Measurements from ENCODE around the gene GALR2. TPM values are rescaled to one million over a fixed set of nuclear protein-coding genes. Genes with fewer than 3 reads are reported as not detected.
A peak's percentile ranks its signal among the peaks of the same experiment; 100 is the strongest.

GALR2 gene
- total and polyA plus RNA-seq, 9 of the 15 experiments (the other 6 are each of a cell fraction or from before 2014, with no cell fraction given): 0.34 TPM; not detected in 8

GRCh38 chr17:76088041-76088867, 13.7 kb downstream of the GALR2 start:
- no peak overlapping the region for H3K4me3 ChIP-seq
- no peak overlapping the region for H2AFZ ChIP-seq (ENCODE audit: low read depth, low read length)
- FAIRE-seq (no peak), DNase-seq (ENCODE audit: extremely low read depth in 1 of 4, low spot score in 3 of 4) (no peak), ATAC-seq (peak; percentile 45; the same call in 1 of the 3 replicates)
- no peaks in the 10 kb centered on the region for H3K27me3 ChIP-seq (ENCODE audit: control insufficient read depth in 2 of 2, insufficient read depth in 2 of 2, low read length in 2 of 2)
- H3K27ac ChIP-seq (ENCODE audit: extremely low read depth, low read depth, low read length): no peak overlapping the region
- peak overlapping the region in 1 of 2 experiments; percentile 50; a peak in 1 of 4 replicates for H3K9ac ChIP-seq (ENCODE audit: insufficient read depth in 1 of 2, low read depth in 2 of 2, low read length in 2 of 2)
- no peaks in the 10 kb centered on the region for H3K79me2 ChIP-seq (ENCODE audit: control insufficient read depth, insufficient read depth, low read length)
- no peaks in the 10 kb centered on the region for H3K9me1 ChIP-seq (ENCODE audit: control insufficient read depth, insufficient read depth, low read length)
- ChIA-PET POLR2A (interaction anchor here (0.6 to 0.7 kb wide), 4 partner anchors 15 to 422 kb away, joined by 3 to 4 read pairs (median 4); partner anchors contain the start of genes FOXJ1 and SRP68), CTCF (ENCODE audit: low intra/inter-chr PET ratio) (no interaction called here)
- BruUV-seq (replicated peaks): no TSS peak
- H4K20me1 ChIP-seq (replicated peaks; ENCODE audit: control insufficient read depth, insufficient read depth, low read length): 0 out of 2 replicates have a peak, but pooled peaks cover 5% of the 10 kb centered on the region
- intact Hi-C loops (cut with micrococcal nuclease) (no loop called here), in situ Hi-C loops (cut with MboI) (no loop called here)
- peaks cover 0 to 12% of the 10 kb centered on the region in 2 experiments; a peak in 1 of 5 replicates for H3K4me1 ChIP-seq (replicated peaks in 1 of 2; ENCODE audit: control insufficient read depth in 2 of 2, insufficient read depth in 2 of 2, low read length in 2 of 2)
- no peak overlapping the region for H3K4me2 ChIP-seq (ENCODE audit: insufficient read depth, low read length)
- WGBS (ENCODE audit: insufficient coverage, low coverage, missing lambda C conversion rate): 93% methylated on average over 19 of the region's 25 CpGs
- H3K36me3 ChIP-seq (ENCODE audit: control insufficient read depth, insufficient read depth, low read length): peaks cover 84% of the 10 kb centered on the region; the same call in 2 of the 3 replicates
- no peaks in the 10 kb centered on the region for H3K9me3 ChIP-seq (replicated peaks; ENCODE audit: control insufficient read depth, insufficient read depth, low read depth, low read length)
- TF ChIP-seq CSDE1 (IDR thresholded peaks at IDR 0.05) (no peak), DNMT1 (IDR thresholded peaks at IDR 0.05) (no peak), HNRNPL (IDR thresholded peaks at IDR 0.05; ENCODE audit: low read depth, low read length) (no peak), FOXJ3 (CRISPR knock-in tag; IDR thresholded peaks at IDR 0.05) (no peak), ZFX (CRISPR knock-in tag; IDR thresholded peaks at IDR 0.05) (no peak), RBFOX2 (IDR thresholded peaks at IDR 0.05; ENCODE audit: low read depth, low read length) (0 out of 2 replicates have a peak, but pooled peaks have one; percentile 16), CTCF (IDR thresholded peaks at IDR 0.05 in 2 of 3, conservative IDR thresholded peaks at IDR 0.05 in 1 of 3; ENCODE audit: insufficient read depth in 2 of 3, low read depth in 1 of 3, low read length in 3 of 3) (0 out of 6 replicates have a peak, but pooled peaks of 1 of the 3 experiments have one; percentile 7), CBX2 (IDR thresholded peaks at IDR 0.05; ENCODE audit: insufficient read depth, low read length, poor library complexity, severe bottlenecking) (no peak), HMG20A (CRISPR knock-in tag; conservative IDR thresholded peaks at IDR 0.05) (no peak), SMARCA5 (IDR thresholded peaks at IDR 0.05) (no peak), ZNF124 (CRISPR knock-in tag; IDR thresholded peaks at IDR 0.05) (no peak), HDGF (IDR thresholded peaks at IDR 0.05) (no peak), POLR2G (IDR thresholded peaks at IDR 0.05; ENCODE audit: low read depth, low read length) (0 out of 2 replicates have a peak, but pooled peaks have one; percentile 7), COPS2 (conservative IDR thresholded peaks at IDR 0.05) (no peak), PBX2 (CRISPR knock-in tag; IDR thresholded peaks at IDR 0.05; ENCODE audit: low read depth) (no peak), PBX2 (tag; conservative IDR thresholded peaks at IDR 0.05; ENCODE audit: low read depth) (no peak), PHF8 (IDR thresholded peaks at IDR 0.05; ENCODE audit: borderline replicate concordance, low read length) (no peak), NRF1 (conservative IDR thresholded peaks at IDR 0.05 in 1 of 2, IDR thresholded peaks at IDR 0.05 in 1 of 2) (no peak), PHTF2 (CRISPR knock-in tag; IDR thresholded peaks at IDR 0.05) (no peak)

Data from K562 (cell line).